Vagina (tissue), 2 donors: ENCODE results near the gene SMCO1. TPM values are rescaled to one million over a fixed set of nuclear protein-coding genes. Genes with fewer than 3 reads are reported as not detected.
"Not testable (repeated sequence)": the region's sequence is repeated elsewhere in the genome, so short reads cannot be mapped to it uniquely, and the experiment has no call there.

Source experiments
- DNase-seq, 2 donors: peaks; one replicate each; pipeline ENCODE4 v3.0.0-alpha.2; 2017; ENCODE audit errors: extremely low spot score in 2 of 2
- H3K27ac ChIP-seq: fragments of 200-600 bp; sonication (generic); one replicate; pipeline ENCODE4 v1.5.1; 2019
- H3K27me3 ChIP-seq: fragments of 200-600 bp; sonication (generic); one replicate; pipeline ENCODE4 v1.5.1; 2019
- H3K36me3 ChIP-seq, 2 donors: fragments of 200-600 bp; sonication (generic); one replicate each; pipeline ENCODE4 v1.5.1; 2017 to 2019
- H3K4me1 ChIP-seq: fragments of 200-600 bp; sonication (generic); one replicate; pipeline ENCODE4 v1.5.1; 2019
- H3K4me3 ChIP-seq, 2 donors: fragments of 200-600 bp; sonication (generic); 1 replicate in 1 of 2; 2 replicates in 1 of 2; pipeline ENCODE4 v1.5.1; 2016 to 2019
- H3K9me3 ChIP-seq: fragments of 200-600 bp; sonication (generic); one replicate; pipeline ENCODE4 v1.5.1; 2019
- POLR2A ChIP-seq, 2 donors: fragments of 450-650 bp; IDR thresholded peaks; one replicate each; pipeline ENCODE4 v1.6.1; 2017; ENCODE audit warnings: antibody characterized with exemption in 2 of 2, mild to moderate bottlenecking in 2 of 2, moderate library complexity in 2 of 2
- POLR2AphosphoS5 ChIP-seq, 2 donors: sonication (generic); formaldehyde crosslinking; IDR thresholded peaks; one replicate each; pipeline ENCODE4 v1.9.0; 2017; ENCODE audit warnings: antibody characterized with exemption in 2 of 2, mild to moderate bottlenecking in 2 of 2, low read depth in 1 of 2; ENCODE audit not compliant: insufficient read depth in 1 of 2
- intact Hi-C: fragments of 100-400 bp; cut with DNase I; formaldehyde crosslinking; loops from one replicate; pipeline ENCODE4 v1.15.1; 2023
- total RNA-seq: library from RNA; depleted of rRNA; stranded (reverse); fragments of >200 nt; gene quantifications from one replicate; pipeline ENCODE4 v1.2.3, GENCODE V29; 2016
- TF ChIP-seq, protein P1 (sequence below), 3 experiments: fragments of 450-650 bp in 2 of 3; fragments of 200-600 bp in 1 of 3; sonication (generic) in 1 of 3; IDR thresholded peaks; one replicate each; pipeline ENCODE4 v1.5.1; 2017 to 2019; ENCODE audit warnings: antibody characterized with exemption in 3 of 3, mild to moderate bottlenecking in 2 of 3, moderate library complexity in 2 of 3

Gene SMCO1
- total RNA-seq, 1 donor from 2014 or later = not detected

GRCh38 chr3:196524527-196524926, 9.4 kb upstream of the SMCO1 start:
- no peak overlapping the region for H3K4me3 ChIP-seq
- H3K4me1 ChIP-seq = peaks cover 5% of the 10 kb centered on the region
- peaks cover 11% of the 10 kb centered on the region for H3K9me3 ChIP-seq
- H3K27ac ChIP-seq = no peak overlapping the region
- DNase-seq = no peak
- TF ChIP-seq POLR2A (IDR thresholded peaks at IDR 0.05) (no peak), POLR2AphosphoS5 (IDR thresholded peaks at IDR 0.05; ENCODE audit: insufficient read depth in 1 of 2, low read depth in 1 of 2) (no peak)
- TF ChIP-seq, protein P1, sequence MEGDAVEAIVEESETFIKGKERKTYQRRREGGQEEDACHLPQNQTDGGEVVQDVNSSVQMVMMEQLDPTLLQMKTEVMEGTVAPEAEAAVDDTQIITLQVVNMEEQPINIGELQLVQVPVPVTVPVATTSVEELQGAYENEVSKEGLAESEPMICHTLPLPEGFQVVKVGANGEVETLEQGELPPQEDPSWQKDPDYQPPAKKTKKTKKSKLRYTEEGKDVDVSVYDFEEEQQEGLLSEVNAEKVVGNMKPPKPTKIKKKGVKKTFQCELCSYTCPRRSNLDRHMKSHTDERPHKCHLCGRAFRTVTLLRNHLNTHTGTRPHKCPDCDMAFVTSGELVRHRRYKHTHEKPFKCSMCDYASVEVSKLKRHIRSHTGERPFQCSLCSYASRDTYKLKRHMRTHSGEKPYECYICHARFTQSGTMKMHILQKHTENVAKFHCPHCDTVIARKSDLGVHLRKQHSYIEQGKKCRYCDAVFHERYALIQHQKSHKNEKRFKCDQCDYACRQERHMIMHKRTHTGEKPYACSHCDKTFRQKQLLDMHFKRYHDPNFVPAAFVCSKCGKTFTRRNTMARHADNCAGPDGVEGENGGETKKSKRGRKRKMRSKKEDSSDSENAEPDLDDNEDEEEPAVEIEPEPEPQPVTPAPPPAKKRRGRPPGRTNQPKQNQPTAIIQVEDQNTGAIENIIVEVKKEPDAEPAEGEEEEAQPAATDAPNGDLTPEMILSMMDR (IDR thresholded peaks at IDR 0.05) = no peak
- H3K36me3 ChIP-seq = no peaks in the 10 kb centered on the region
- H3K27me3 ChIP-seq = no peaks in the 10 kb centered on the region
- intact Hi-C loops = no loop called here

GRCh38 chr3:196523841-196524240, 8.7 kb upstream of the SMCO1 start:
- intact Hi-C loops = no loop called here
- TF ChIP-seq POLR2A (IDR thresholded peaks at IDR 0.05) (no peak), POLR2AphosphoS5 (IDR thresholded peaks at IDR 0.05; ENCODE audit: insufficient read depth in 1 of 2, low read depth in 1 of 2) (no peak)
- TF ChIP-seq, protein P1 (IDR thresholded peaks at IDR 0.05) = no peak
- DNase-seq = no peak
- peaks cover 18% of the 10 kb centered on the region for H3K9me3 ChIP-seq
- H3K27me3 ChIP-seq = no peaks in the 10 kb centered on the region
- no peak overlapping the region for H3K4me3 ChIP-seq
- peaks cover 5% of the 10 kb centered on the region for H3K4me1 ChIP-seq
- no peak overlapping the region for H3K27ac ChIP-seq
- H3K36me3 ChIP-seq = no peaks in the 10 kb centered on the region

GRCh38 chr3:196521291-196521690, 6.1 kb upstream of the SMCO1 start:
- DNase-seq, H3K4me1 ChIP-seq, intact Hi-C loops, H3K27me3 ChIP-seq, H3K4me3 ChIP-seq, H3K27ac ChIP-seq, H3K36me3 ChIP-seq: not testable (repeated sequence)
- H3K9me3 ChIP-seq = peaks cover 23% of the 10 kb centered on the region

DNA sequence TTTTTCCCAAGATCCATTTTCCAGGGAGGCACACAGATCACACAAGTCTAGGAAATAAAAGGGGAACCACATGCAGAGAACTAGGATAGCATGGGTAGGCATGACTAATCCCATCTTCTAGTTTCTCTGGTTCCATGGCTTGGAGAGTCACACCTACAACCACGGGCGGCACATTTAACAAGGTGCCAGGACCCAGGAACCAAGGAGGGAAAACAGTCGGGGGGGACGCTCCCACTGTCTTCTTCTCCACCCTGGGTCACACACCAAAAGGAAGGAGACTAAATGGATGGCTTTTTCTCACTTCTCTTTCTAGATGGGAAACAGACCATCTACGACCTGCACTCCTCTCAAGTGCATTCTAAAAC, 4.6 kb upstream of the SMCO1 start:
- Histone ChIP-seq H3K4me3 (no peak overlapping the region), H3K36me3 (no peaks in the 10 kb centered on the region), H3K9me3 (peaks cover 23% of the 10 kb centered on the region), H3K27me3 (no peaks in the 10 kb centered on the region), H3K4me1 (no peaks in the 10 kb centered on the region), H3K27ac (no peak overlapping the region)
- DNase-seq = no peak
- TF ChIP-seq, protein P1 (IDR thresholded peaks at IDR 0.05) = no peak
- TF ChIP-seq POLR2AphosphoS5 (IDR thresholded peaks at IDR 0.05; ENCODE audit: insufficient read depth in 1 of 2, low read depth in 1 of 2) (no peak), POLR2A (IDR thresholded peaks at IDR 0.05) (no peak)
- intact Hi-C loops = no loop called here

- intact Hi-C loops = no loop called here
- Histone ChIP-seq H3K36me3 (no peaks in the 10 kb centered on the region), H3K27ac (no peak overlapping the region), H3K4me3 (no peak overlapping the region), H3K9me3 (peaks cover 23% of the 10 kb centered on the region), H3K27me3 (no peaks in the 10 kb centered on the region), H3K4me1 (no peaks in the 10 kb centered on the region)
- DNase-seq = no peak
- TF ChIP-seq, protein P1 (IDR thresholded peaks at IDR 0.05) = peak in 2 of 3 experiments; percentile 30 to 36
- no peak for TF ChIP-seq POLR2AphosphoS5 (IDR thresholded peaks at IDR 0.05; ENCODE audit: insufficient read depth in 1 of 2, low read depth in 1 of 2)
Measured at GRCh38 chr3:196518966-196519717, 4.0 kb upstream of the SMCO1 start.
